ENCODE data around the gene UMPS.
A peak's percentile ranks its signal among the peaks of the same experiment; 100 is the strongest.

UMPS gene

DNA sequence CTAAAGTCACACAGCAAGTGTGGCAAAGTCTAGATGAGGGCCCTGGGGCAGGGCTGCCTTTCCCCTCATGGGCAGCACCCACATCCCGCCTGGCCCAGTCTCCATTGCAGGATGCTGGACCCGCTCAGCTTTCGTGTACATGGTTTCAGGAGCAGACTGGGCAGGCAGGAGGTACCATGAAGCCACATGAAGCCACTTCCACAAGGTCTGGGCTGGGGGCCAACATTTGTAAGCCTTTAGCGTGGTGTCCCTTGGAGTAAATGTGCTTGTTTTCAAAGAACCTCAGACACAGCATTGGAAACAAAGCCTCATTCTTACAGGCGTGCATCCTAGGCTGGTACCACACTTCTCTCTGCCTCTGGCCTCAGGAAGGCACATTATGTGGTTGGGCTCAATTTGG is 34.5 kb downstream of the UMPS start:
- DNase-seq, result no peak

GRCh38 chr3:124765197-124765840 is 35.1 kb downstream of the UMPS start:
- no peak for DNase-seq

GRCh38 chr3:124766113-124767095 is 36.2 kb downstream of the UMPS start:
- DNase-seq, result no peak

- no peak for DNase-seq
These were observed 37.0 kb downstream of the UMPS start for GRCh38 chr3:124767264-124767663.

DNA sequence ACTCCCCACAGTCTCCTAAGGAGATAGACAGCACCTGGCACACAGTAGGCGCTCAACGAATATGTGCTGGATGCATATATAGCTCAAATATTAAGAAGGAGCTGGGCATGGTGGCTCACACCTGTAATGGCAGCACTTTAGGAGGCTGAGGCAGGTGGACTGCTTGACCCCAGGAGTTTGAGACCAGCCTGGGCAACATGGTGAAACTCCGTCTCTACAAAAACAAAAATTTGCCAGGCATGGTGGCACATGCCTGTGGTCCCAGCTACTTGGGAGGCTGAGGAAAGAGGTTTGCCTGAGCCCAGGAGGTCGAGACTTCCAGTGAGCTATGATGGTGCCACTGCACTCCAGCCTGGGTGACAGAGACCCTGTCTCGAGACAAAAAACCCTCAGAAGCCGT is 37.4 kb downstream of the UMPS start:
- DNase-seq, result no peak

GRCh38 chr3:124768812-124769211 is 38.6 kb downstream of the UMPS start:
- DNase-seq, result no peak

- DNase-seq, result no peak
These were observed 39.2 kb downstream of the UMPS start for GRCh38 chr3:124769462-124769861.

DNA sequence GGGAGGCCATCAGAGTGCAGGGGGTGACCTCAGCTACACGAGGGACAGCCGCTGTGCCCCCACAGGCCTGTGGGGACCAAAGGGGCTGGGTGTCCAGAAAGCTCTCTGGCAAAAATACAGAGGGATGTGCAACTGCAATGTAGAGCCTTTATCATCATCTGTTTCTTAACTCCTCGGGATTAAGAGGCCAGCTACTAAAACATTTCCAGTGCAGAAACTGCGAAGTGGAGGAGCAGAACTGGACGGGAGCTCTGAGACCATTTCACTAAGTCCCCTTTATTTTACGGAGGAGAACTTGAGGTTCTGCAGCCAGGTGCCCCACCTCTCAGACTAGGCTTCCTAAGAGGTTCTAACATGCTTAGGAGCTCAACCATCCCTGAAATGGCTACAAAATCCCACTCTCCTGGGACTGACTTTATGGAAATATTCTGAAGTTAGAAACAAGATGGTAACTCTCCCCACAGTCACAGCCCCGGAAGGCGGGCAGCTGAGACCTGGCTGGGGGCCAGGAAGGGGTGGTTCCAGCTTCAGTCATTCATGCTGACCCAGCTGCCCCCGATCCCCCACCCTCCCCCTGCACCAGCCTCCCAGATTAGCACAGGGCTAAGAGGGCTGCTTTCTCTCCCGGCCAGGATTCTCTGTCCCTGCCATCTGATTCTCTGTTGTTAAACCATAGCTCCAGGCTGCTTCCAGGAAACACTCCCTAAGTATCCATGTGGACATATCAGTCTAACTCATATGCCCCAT is 40.3 kb downstream of the UMPS start:
- no peak for DNase-seq

- no peak for DNase-seq
These were observed 40.8 kb downstream of the UMPS start for GRCh38 chr3:124771083-124771445.

DNA sequence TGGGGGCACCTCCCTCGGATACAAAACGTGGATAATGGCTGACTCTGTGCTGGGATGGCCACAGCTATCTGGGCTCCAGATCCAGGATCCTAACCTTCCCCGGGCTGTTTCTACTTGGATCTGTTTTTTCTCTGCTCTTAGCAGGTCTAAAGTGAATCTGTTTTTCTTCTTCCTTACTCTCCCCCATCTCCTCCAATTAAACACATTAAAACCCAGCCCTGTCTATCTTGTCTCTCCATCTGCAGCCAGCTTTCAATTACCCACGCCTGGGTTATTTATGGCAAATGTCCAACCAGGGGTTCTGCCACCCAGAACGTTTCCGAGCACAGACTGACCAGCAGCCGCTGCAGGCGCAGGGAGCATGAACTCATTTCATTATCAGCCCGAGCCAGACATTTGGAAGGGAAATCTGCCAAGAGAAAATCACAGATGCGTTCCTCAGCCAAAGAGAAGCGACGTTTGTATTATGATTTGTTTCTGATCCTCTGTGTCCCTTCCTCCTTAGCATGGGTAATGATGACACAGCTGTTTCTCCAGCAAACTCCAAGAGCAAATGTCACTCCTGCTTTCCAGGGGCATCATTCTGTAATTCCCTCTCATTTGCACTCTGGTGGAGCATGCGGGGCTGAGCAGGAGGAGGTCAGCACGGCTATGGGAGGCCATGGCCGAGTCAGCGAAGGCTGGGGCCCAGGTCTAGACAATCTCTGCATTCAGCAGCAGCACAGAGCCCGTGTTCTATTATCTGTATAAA is 42.0 kb downstream of the UMPS start:
- DNase-seq, result no peak

DNA sequence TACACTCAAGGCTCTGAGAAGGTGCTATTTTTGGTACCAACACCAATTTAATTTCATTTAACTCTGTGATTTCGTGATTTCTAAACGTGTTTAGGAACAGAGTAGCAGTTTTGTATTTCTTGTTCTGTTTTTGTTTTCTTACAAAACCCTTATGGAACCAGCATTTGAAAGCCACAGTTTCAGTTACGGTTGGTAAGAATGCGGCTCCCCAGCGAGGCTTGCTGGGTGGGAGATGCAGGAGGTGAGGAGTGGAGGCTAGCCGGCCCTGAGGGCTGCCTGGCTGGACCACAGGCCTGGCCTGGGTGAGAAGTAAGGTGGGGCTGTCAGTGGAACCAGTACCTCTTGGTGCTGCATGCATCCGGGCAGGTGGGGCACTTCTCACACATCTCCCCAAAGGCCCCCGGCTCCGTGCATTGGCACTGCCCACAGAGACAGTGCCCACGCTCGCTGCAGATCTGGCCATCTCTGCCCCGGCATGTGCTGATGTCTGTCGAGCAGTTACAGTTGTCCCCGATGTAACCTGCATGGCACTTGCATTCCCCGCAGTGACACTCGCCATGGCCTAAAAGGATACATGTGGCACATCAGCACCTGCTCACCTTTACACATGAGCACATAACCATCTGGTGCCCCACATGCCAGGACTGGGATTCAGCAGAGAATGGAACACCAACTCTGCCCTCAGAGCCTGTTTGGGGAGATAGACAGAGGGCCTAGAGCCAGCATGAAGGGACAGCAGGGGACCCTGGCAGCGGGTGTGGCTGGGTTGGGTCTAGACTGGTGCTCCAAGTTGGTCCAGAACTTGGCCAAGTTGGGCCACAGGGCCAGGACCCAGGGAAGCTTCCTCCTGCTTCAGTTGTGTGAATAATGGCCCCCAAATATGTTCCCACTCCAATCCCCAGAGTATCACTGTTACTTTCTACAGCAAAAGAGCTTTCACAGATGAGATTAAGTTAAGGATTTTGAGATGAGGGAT is 43.4 kb downstream of the UMPS start:
- no peak for DNase-seq

DNA sequence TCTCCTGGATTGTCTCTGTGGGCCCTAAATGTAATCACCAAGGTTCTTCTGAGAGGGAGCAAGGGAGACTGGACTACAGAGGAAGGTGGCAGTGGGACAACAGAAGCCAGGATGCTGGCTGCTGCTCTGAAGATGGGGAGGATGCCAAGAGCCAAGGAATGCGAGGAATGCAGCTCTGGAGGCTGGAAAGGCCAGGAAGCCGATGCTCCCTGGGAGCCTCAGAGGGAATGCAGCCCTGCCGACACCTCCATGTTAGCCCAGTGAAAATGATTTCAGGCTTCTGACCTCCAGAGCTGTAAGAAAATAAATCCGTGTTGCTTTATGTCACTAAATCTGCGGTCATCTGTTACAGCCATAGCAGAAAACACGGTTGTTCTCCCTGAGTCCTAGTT is 44.1 kb downstream of the UMPS start:
- peak; percentile 30 for DNase-seq

GRCh38 chr3:124774841-124775402 is 44.7 kb downstream of the UMPS start:
- DNase-seq, result no peak

GRCh38 chr3:124775877-124776276 is 45.6 kb downstream of the UMPS start:
- DNase-seq, result no peak

- no peak for DNase-seq
These were observed 46.6 kb downstream of the UMPS start for GRCh38 chr3:124776856-124777255.

- no peak for DNase-seq
These were observed 47.7 kb downstream of the UMPS start for GRCh38 chr3:124777762-124778470.

DNA sequence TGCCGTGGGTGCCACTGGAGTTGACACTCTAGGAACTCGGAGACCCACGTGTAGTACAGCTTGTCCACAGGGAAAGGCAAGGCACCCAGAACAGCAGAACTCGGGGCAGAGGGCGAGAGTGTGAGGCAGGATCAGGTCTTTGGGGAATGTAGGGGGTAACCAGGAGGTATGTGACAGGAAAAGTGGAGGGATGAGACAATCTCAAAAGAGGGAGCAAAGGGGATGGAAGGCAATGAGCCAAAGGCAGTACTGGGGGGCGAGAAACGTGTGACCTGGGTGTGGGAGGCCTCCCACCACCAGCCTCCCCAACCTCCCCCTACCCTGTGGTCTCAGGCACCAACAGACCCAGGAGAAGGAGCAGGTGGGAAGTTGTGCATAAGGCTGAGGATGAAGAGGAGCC is 48.9 kb downstream of the UMPS start:
- DNase-seq, result no peak

- DNase-seq, result no peak
These were observed 49.5 kb downstream of the UMPS start for GRCh38 chr3:124779751-124780191.

DNA sequence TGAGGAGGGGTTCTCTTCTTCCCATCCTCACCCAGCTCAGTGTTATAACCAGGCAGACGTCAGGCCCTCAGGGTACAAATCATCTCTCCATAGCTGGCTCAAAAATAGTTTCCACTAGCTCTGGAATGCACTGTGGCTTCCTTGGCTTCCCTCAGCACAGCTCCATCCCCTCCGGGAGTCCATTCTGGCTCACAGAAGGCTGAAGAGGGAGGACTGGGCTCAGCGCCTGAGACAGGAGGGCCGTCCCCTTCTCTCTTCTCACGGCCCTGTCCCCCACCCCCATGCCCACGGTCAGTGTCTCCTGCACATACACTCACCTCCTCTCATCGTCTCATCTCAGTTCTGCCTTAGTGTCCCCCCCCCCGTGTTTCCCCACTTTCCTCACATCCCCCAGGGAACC is 50.1 kb downstream of the UMPS start:
- DNase-seq, result peak; percentile 24

- no peak for DNase-seq
These were observed 50.7 kb downstream of the UMPS start for GRCh38 chr3:124780761-124781475.

All from T1000 (cell line).